NCI-H1694 treated with DMSO at 0.1 percent for 48 hours (cell line): ENCODE measurements around the gene MYH8.

Source experiments
- DNase-seq: peaks from one replicate; lab custom pipeline; 2025; lab: John Stamatoyannopoulos, UW

MYH8 gene

DNA sequence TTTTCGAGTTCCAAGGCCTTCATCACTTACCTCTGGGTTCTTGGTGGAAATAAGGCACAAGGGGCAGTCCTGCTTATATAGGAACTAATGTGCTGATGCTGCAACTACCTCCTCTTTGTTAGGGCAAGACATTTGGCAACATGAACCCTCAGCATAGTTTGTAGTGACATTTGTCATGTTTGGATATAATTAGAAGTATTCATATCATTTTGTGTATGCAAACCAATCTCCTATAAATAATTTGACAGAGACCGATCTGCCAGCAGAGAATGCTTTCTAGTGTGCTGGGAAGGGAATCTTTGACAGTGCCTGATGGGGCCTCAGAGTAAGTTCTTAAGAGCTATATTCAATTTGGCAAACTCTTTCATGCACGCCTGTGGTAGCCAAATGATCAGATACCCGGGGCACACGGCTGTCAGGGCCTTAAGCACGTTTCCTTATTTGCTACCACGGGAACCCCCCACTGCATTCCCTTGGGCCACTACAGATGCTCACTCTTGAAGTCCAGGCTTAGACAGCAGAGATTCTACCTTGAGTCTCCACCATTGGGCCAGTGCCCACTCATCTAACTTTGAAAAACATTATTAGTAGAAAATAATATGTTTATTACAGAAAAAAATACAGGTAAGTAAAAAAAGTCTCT is at the start of gene MYH8:
Gene MYH8 (minus strand): TSS at position 51 of the 643 bp plus-strand sequence. CDS start 1,723 bp downstream, outside the sequence.
- no peak for DNase-seq

DNA sequence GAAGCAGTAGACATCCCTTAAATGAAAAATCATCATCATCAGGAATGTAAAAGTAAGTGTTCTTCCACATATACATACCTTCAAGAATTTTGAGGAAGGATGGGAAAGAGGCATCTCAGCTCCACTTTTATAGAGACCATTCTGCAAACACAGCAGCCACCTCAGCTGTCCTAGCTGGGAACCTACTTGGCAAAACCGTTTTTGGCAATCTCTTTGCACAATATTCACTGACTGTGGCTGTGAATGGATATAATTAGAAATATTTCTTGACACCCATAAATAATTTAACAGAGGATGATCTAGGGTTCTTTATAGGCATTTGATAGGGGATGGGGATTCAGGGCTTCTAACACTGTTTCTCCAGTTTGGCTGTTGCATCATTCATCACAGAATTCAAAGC is 47.7 kb upstream of the MYH8 start, which contains the start of gene MYH4:
Gene MYH4 (minus strand): TSS at position 101 of the 400 bp plus-strand sequence. CDS start 2,814 bp downstream, outside the sequence.
- DNase-seq, result no peak

DNA sequence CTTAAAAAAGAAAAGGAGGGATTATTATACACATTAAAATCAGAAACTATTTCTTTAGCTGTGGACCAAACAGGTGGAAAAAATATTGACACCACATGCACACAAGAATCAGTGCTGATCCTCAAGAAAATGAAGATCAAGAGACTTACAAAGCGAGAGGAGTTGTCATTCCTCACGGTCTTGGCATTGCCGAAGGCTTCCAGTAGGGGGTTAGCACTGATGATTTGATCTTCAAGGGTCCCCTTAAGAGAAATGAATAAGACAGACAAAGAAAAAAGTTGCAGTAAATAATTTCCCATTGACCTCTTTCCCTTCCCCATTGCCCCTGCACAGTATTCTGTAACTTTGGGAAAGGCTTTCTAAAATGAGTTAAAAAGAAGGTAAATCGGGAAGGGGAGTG is 41.7 kb upstream of the MYH8 start:
- no peak for DNase-seq

DNA sequence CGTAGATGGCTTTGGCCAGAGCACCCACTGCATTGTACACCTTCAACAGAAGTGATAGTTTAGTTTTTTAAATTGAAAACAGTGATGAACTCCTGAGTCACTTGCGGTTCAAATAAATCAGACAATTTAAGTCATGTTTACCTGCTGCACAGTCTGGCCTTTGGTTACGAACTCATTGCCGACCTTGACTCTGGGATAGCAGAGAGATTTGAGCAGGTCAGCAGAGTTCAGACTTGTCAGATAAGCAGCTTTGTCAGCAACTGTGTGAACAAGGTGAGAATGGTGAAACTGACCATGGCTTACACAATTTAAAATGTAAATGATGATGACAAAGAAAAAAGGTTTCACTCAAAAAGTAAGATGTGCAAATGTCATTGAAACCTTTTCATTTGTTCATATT is 38.3 kb upstream of the MYH8 start:
- DNase-seq, result no peak

DNA sequence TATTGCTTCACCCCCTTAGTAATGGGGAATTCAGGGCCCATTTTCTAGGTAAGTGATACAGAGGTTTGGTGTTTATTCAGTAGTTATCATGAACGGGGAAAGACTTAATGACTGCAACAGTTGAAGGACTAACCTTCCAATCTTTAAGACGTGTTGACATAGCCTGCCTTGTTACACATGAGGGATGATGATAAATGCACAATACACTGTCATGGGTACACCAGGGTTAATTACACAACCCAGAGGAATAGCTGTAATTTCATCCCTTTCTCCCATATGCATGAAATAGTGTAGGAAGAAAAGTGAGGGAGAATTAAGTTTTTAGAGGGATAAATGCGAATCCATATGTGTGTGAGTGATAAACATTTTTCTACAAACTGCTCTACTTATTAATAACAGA is 37.0 kb upstream of the MYH8 start:
- DNase-seq, result no peak

GRCh38 chr17:10457952-10458351 is 36.2 kb upstream of the MYH8 start:
- no peak for DNase-seq

DNA sequence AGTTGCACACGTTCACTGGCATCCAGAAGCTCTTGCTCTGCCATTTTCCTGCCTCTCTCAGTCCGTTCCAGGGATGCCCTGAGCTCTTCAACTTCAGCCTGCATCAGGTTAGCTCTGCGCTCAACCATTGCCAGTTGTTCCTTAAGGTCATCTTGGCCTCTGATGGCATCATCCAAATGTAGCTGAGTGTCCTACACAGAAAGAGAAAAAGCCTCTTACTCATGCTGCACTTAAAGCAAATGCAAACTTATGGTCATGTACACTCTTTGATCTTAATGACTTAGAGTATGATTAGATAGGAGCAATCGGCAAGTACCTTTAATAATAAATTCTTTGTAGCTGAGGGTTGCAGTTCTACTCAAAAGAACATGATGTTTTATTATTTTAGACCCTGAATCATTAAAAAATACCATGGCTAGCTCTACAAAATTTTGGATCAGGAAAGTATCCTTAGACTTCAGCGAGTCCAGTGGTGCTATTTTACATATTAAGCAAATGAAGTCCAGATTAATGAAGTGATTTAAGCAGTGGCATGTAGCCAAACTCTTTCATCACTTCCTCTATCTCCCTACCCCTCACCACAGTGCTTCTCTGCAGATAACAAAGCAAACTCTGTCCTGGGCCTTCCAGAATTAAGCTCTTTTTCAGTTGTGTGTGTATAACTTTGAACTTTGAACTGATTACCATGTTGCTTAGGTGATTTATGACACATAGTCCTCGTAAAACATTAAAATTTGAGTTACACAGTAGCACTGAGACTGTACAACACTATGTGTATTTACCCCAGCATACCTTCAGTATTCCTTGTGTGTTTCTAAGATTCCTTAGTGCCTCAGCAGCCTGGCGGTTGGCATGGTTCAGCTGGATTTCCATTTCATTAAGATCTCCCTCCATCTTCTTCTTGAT is 25.5 kb upstream of the MYH8 start:
- DNase-seq, result no peak

GRCh38 chr17:10439816-10440215 is 18.1 kb upstream of the MYH8 start:
- DNase-seq, result no peak

DNA sequence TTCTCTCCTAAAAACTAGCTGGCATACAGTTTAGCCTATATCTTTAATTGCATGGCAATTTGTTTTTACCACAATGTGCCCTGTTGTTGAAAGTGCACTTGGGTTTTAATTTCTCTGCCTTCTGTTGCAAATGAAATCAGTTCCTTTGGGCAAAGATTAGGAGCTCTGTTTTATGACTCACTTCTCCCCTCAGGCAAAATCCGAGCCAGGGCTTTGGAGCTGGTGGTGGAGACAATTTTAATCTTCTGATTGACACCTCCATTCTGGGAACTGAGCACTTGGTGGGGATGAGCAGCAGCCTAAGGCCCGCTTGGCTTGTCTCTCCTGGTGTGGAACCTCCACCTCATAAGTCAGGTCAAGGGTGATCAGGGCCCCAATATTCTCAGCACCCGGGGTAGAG is 13.3 kb upstream of the MYH8 start:
- DNase-seq, result no peak

GRCh38 chr17:10429421-10430045 is 7.8 kb upstream of the MYH8 start:
- no peak for DNase-seq

DNA sequence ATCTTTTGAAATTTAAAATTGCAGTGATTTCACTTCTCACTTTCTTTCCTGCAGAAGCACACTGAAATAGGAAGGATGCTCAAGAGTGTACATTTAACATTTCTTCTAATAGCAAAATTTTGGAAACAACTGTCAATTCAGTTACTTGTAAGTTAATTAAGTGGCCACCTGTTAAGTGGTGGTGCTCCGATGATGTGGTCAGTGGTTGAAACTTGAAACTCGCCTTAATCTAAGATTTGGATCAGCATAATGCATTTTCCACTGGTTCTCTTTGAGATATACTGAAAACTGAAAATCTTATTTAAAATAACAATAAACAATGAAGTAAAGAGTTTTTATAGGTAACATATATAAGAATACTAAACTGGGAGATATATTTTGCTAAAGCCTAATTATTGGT is 7.0 kb upstream of the MYH8 start:
- no peak for DNase-seq

DNA sequence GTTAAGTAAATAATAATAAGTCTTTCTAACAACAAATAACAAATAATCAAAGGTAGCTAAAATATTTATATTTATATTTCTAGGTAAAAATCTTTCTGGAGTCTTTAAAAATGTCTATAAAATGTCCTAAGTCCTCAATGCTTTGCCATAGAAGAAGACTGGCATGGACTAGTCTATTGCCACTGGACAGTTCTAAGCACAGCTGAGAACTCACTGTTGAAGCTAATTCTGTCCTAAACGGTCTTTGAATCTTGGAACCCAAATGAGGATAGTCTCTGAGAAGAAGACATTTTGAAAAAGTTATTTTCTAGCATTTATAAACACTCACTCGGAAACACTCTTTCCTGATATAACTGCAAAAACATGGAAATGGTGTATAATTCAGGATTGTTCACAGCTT is 539 bp downstream of the MYH8 start:
- DNase-seq, result no peak

DNA sequence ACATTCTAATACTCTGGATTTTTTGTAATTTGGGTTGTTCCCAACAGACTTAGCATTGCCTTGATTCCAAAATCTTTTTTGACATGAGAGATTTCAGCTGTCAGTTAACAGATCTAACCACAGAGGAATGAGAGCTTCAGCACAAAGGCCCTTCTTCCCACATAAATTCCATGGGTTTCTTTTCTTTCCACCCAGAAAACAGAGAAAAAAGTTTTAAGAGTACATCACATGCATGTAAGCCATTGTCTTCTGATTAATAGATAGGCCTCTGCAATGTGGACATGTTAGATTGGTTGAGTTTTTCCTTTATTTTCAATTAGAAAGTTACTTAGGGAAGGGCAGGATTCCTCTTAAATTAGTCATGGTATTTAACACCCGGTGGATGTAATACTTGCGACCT is 939 bp downstream of the MYH8 start:
- DNase-seq, result no peak

GRCh38 chr17:10417431-10417830 is 4.3 kb downstream of the MYH8 start:
- DNase-seq, result no peak

DNA sequence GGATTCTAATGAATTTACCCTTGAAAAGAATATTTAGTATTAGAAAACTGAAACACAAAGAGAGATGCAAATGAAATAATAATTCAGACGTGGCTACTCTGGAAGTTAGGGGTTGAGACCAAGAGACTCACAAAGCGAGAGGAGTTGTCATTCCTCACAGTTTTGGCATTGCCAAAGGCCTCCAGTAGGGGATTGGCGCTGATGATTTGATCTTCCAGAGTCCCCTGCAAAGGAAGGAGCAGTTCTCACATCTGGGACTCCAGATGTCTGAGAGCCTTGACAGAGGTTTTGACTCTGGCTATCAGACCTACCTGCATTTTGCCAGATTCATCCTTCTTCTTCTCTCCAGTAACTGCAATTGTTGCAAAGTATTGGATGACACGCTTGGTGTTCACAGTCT is 6.6 kb downstream of the MYH8 start:
- no peak for DNase-seq

GRCh38 chr17:10403589-10403988 is 18.2 kb downstream of the MYH8 start:
- DNase-seq, result no peak

DNA sequence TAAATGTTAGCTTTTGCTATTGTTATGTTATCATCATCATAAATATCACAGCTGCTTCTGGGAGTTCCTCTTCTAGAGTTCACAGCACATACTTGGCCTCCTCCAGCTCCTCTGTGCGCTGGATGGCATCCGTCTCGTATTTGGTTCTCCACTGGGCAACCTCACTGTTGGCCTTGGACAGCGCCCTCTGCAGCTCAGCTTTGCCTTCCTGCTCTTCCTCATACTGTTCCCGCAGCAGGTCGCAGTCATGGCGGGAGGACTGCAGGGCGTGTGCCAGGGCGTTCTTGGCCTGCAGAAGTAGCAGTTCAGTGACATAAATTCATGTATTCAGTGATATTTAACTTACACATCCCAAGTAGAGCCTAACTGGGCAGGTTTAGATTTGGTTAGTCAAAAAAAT is 23.4 kb downstream of the MYH8 start:
- DNase-seq, result no peak

GRCh38 chr17:10396524-10397163 is 25.1 kb downstream of the MYH8 start:
- no peak for DNase-seq

DNA sequence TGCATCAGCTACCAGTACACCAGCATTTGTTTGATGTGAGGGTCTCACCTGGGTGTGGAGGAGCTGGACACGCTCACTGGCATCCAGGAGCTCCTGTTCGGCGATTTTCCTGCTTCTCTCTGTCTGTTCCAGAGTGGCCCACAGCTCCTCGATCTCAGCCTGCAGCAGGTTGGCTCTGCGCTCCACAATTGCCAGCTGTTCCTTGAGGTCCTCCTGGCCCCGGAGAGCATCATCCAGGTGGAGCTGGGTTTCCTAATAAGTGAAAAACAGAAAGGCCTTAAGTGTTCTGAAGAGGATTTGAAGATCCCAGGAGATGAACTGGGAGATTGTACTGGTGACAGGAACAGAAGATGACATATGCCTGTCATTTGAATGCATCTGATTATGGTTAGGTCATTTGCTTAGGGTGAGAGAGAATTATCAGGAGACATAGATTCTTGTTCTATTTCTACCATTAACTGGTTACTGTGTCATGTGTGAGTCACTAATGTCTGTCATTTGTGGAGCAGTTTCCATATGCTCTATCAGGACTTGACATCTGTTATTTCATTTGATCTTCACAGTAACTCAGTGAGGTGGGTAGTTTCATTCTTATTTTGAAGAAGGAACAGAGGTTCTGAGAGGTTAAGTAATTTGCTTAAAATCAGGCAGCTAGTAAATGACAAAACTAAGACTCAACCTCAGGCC is 27.4 kb downstream of the MYH8 start:
- DNase-seq, result no peak

GRCh38 chr17:10392880-10393279 is 28.9 kb downstream of the MYH8 start:
- DNase-seq, result no peak

- DNase-seq, result no peak
These were observed 35.9 kb downstream of the MYH8 start for GRCh38 chr17:10385871-10386270.

DNA sequence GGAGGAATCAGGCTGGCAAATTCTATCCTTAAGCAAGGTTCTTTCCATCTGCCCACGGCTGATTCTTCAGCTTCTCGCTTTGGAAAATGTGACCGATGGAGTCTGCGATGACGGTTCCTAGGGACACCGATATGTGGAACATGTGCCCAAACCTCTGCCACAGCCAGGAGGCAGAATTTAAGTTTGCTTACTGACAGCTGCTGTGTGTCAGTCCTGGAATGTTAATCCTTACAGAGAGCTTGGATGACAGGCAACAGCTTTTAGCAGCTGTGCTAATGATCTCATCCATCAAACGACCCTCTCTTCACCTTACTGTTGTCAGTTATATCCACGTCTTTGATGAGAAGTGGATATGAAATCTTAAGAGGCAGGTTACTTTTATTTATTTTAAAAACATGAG is 37.6 kb downstream of the MYH8 start:
- DNase-seq, result no peak
